ENCODE results near the gene NKD1.

Gene NKD1

GRCh38 chr16:50611995-50612848 is 64.0 kb downstream of the NKD1 start:
- H3K9me3 ChIP-seq = no peaks in the 10 kb centered on the region
- H3K4me3 ChIP-seq (ENCODE audit: low read depth, low read length) = no peak overlapping the region
- H3K4me1 ChIP-seq = no peaks in the 10 kb centered on the region
- H3K27me3 ChIP-seq = no peaks in the 10 kb centered on the region
- DNase-seq = no peak
- no peaks in the 10 kb centered on the region for H3K36me3 ChIP-seq
- TF ChIP-seq, protein P1, sequence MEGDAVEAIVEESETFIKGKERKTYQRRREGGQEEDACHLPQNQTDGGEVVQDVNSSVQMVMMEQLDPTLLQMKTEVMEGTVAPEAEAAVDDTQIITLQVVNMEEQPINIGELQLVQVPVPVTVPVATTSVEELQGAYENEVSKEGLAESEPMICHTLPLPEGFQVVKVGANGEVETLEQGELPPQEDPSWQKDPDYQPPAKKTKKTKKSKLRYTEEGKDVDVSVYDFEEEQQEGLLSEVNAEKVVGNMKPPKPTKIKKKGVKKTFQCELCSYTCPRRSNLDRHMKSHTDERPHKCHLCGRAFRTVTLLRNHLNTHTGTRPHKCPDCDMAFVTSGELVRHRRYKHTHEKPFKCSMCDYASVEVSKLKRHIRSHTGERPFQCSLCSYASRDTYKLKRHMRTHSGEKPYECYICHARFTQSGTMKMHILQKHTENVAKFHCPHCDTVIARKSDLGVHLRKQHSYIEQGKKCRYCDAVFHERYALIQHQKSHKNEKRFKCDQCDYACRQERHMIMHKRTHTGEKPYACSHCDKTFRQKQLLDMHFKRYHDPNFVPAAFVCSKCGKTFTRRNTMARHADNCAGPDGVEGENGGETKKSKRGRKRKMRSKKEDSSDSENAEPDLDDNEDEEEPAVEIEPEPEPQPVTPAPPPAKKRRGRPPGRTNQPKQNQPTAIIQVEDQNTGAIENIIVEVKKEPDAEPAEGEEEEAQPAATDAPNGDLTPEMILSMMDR (IDR thresholded peaks at IDR 0.05; ENCODE audit: low read depth, low read length) = no peak

DNA sequence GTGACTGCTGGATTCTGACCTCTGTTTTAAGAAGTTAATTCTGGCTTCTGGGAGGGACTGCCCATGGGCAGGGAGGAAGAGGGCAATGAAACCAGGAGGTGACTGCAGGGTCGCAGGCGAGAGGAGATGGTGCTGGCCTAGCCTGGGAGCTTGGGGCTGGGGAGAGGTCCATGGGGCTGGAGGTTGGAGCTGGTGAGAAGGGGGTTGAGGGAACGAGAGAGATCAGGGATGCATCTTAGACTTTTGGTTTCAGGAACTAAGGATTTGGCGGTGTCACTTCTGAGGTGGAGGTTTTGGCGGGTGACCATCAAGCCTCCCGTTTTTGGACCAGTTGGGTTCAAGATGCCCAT is 64.6 kb downstream of the NKD1 start:
- no peak for DNase-seq
- Histone ChIP-seq H3K36me3 (no peaks in the 10 kb centered on the region), H3K4me1 (no peaks in the 10 kb centered on the region), H3K4me3 (ENCODE audit: low read depth, low read length) (no peak overlapping the region), H3K27me3 (no peaks in the 10 kb centered on the region), H3K9me3 (no peaks in the 10 kb centered on the region)
- TF ChIP-seq, protein P1 (IDR thresholded peaks at IDR 0.05; ENCODE audit: low read depth, low read length) = no peak

GRCh38 chr16:50613281-50613963 is 65.2 kb downstream of the NKD1 start:
- DNase-seq = no peak
- Histone ChIP-seq H3K9me3 (no peaks in the 10 kb centered on the region), H3K36me3 (no peaks in the 10 kb centered on the region), H3K4me1 (no peaks in the 10 kb centered on the region), H3K27me3 (no peaks in the 10 kb centered on the region), H3K4me3 (ENCODE audit: low read depth, low read length) (no peak overlapping the region)
- TF ChIP-seq, protein P1 (IDR thresholded peaks at IDR 0.05; ENCODE audit: low read depth, low read length) = no peak

DNA sequence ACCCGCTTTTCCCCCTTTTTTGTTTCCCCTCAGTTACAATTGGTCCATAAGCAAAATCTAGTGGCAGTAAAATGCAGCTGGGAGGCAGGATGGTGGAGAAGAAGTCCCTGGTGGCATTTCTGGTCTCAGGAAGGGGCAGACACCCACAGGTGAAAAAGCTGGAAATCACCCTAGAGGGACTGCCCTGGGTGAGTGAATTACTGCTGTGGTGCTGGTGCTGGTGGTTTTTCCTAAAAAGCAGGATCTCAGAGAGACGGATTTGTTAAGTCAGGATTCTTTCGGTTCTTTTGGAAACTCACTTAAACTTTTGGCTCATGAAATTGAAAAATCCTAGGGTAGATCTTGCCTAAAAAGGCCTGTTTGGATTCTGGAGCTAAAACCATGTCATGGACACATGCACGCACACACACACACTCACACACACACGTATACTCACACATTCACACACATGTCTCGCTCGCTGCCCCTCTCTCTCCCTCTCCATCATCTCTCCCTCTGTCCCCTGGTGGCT is 65.8 kb downstream of the NKD1 start:
- Histone ChIP-seq H3K4me3 (ENCODE audit: low read depth, low read length) (no peak overlapping the region), H3K9me3 (no peaks in the 10 kb centered on the region), H3K36me3 (no peaks in the 10 kb centered on the region), H3K27me3 (no peaks in the 10 kb centered on the region), H3K4me1 (no peaks in the 10 kb centered on the region)
- TF ChIP-seq, protein P1 (IDR thresholded peaks at IDR 0.05; ENCODE audit: low read depth, low read length) = no peak
- DNase-seq = no peak

DNA sequence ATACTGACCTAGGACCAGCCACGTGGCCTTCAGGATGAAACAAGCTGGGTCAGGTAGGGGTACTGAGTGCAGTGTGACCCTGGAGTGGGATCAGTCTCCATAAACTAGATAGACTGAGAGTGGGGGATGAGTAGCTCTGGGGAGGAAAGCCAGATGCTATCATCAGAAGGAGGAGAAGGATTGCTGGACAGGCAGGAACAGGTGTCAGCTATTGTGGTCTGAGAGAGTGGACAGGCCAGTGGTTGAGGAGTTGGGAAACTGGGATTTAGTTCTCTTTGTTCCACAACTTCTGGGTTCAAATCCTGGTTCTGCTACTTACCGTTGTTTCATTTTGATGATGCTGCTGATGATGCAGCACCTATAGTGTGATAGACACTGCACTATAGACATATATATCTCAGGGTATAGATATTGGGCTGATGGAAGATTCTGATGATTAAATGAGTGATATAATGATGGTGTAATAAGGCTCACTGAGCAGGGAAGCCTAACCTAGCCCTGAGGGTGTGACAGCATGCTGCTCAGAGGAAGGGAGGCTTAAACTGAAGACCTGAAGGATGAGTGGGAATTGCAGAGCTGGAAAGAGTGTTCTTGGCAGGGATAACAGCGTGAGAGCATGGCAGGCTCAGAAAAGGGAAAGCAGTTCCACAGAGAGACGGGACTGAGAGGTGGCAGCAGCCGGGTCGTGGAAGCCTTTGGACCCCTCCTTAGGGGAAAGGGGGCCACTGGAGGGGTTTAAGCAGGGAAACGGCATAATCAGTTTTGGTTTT is 66.9 kb downstream of the NKD1 start:
- H3K4me3 ChIP-seq (ENCODE audit: low read depth, low read length) = no peak overlapping the region

More for the DNA sequence above, 66.9 kb downstream of the NKD1 start:
- Histone ChIP-seq H3K36me3 (no peaks in the 10 kb centered on the region), H3K27me3 (no peaks in the 10 kb centered on the region), H3K9me3 (no peaks in the 10 kb centered on the region), H3K4me1 (no peaks in the 10 kb centered on the region)
- DNase-seq = no peak
- TF ChIP-seq, protein P1 (IDR thresholded peaks at IDR 0.05; ENCODE audit: low read depth, low read length) = no peak

All from BE2C (cell line).